Tibial nerve (tissue), 4 donors: ENCODE measurements around the gene DNAJB12.
A peak's percentile ranks its signal among the peaks of the same experiment; 100 is the strongest.

Experiments used
- CTCF ChIP-seq, 5 experiments: fragments of 200-600 bp in 3 of 5; fragments of 450-650 bp in 2 of 5; sonication (generic) in 3 of 5; IDR thresholded peaks; one replicate each; pipeline ENCODE4 v1.5.1; 2016 to 2019; ENCODE audit warnings: antibody characterized with exemption in 5 of 5, mild to moderate bottlenecking in 3 of 5, moderate library complexity in 2 of 5
- EP300 ChIP-seq, 2 donors: sonication (generic); formaldehyde crosslinking; IDR thresholded peaks; one replicate each; pipeline ENCODE4 v1.6.1; 2017; ENCODE audit warnings: antibody characterized with exemption in 2 of 2, mild to moderate bottlenecking in 1 of 2
- POLR2A ChIP-seq, 2 donors: fragments of 450-650 bp; IDR thresholded peaks; one replicate each; pipeline ENCODE4 v1.6.1; 2017; ENCODE audit warnings: antibody characterized with exemption in 2 of 2, mild to moderate bottlenecking in 2 of 2, moderate library complexity in 2 of 2

- TF ChIP-seq CTCF (IDR thresholded peaks at IDR 0.05) (peak in 1 of 5 experiments; percentile 20), POLR2A (IDR thresholded peaks at IDR 0.05) (no peak), EP300 (IDR thresholded peaks at IDR 0.05) (peak in 1 of 2 donors; percentile 76)
Measured at GRCh38 chr10:72320676-72321247, 34.0 kb downstream of the DNAJB12 start.
